ENCODE measurements around the gene BSPH1.
"Not testable (repeated sequence)": the region's sequence is repeated elsewhere in the genome, so short reads cannot be mapped to it uniquely, and the experiment has no call there.

Gene BSPH1

GRCh38 chr19:48006762-48007161 is 14.8 kb upstream of the BSPH1 start:
- no peaks in the 10 kb centered on the region for H3K36me3 ChIP-seq (ENCODE audit: control insufficient read depth in 2 of 2, insufficient read depth in 2 of 2, low read length in 2 of 2)
- no peak overlapping the region for H3K4me3 ChIP-seq (ENCODE audit: low read length in 2 of 2)

GRCh38 chr19:48004236-48004635 is 12.3 kb upstream of the BSPH1 start:
- Histone ChIP-seq H3K4me1 (ENCODE audit: control insufficient read depth in 2 of 2, insufficient read depth in 2 of 2, low read length in 2 of 2) (no peaks in the 10 kb centered on the region), H3K27ac (ENCODE audit: low read depth in 2 of 2, low read length in 2 of 2) (no peak overlapping the region), H3K9me3 (ENCODE audit: control insufficient read depth in 2 of 2, low read length in 2 of 2) (no peaks in the 10 kb centered on the region), H3K9ac (ENCODE audit: low read depth in 1 of 2, low read length in 2 of 2) (no peak overlapping the region), H3K27me3 (ENCODE audit: control insufficient read depth in 2 of 2, insufficient read depth in 2 of 2, low read length in 2 of 2) (no peaks in the 10 kb centered on the region), H3K4me3 (ENCODE audit: low read length in 2 of 2) (no peak overlapping the region), H3K36me3 (ENCODE audit: control insufficient read depth in 2 of 2, insufficient read depth in 2 of 2, low read length in 2 of 2) (no peaks in the 10 kb centered on the region)

More at GRCh38 chr19:48006762-48007161, 14.8 kb upstream of the BSPH1 start:
- Histone ChIP-seq H3K27ac (ENCODE audit: low read depth in 2 of 2, low read length in 2 of 2) (no peak overlapping the region), H3K9me3 (ENCODE audit: control insufficient read depth in 2 of 2, low read length in 2 of 2) (no peaks in the 10 kb centered on the region), H3K27me3 (ENCODE audit: control insufficient read depth in 2 of 2, insufficient read depth in 2 of 2, low read length in 2 of 2) (no peaks in the 10 kb centered on the region), H3K9ac (ENCODE audit: low read depth in 1 of 2, low read length in 2 of 2) (no peak overlapping the region), H3K4me1 (ENCODE audit: control insufficient read depth in 2 of 2, insufficient read depth in 2 of 2, low read length in 2 of 2) (no peaks in the 10 kb centered on the region)

- no peaks in the 10 kb centered on the region for H3K36me3 ChIP-seq (ENCODE audit: control insufficient read depth in 2 of 2, insufficient read depth in 2 of 2, low read length in 2 of 2)
- no peaks in the 10 kb centered on the region for H3K9me3 ChIP-seq (ENCODE audit: control insufficient read depth in 2 of 2, low read length in 2 of 2)
- H3K27me3 ChIP-seq (ENCODE audit: control insufficient read depth in 2 of 2, insufficient read depth in 2 of 2, low read length in 2 of 2), result no peaks in the 10 kb centered on the region
- no peak overlapping the region for H3K4me3 ChIP-seq (ENCODE audit: low read length in 2 of 2)
- no peaks in the 10 kb centered on the region for H3K4me1 ChIP-seq (ENCODE audit: control insufficient read depth in 2 of 2, insufficient read depth in 2 of 2, low read length in 2 of 2)
- H3K9ac ChIP-seq (ENCODE audit: low read depth in 1 of 2, low read length in 2 of 2), result no peak overlapping the region
- no peak overlapping the region for H3K27ac ChIP-seq (ENCODE audit: low read depth in 2 of 2, low read length in 2 of 2)
These were observed 8.9 kb upstream of the BSPH1 start for GRCh38 chr19:48000846-48001245.

GRCh38 chr19:47998800-47999199 is 6.8 kb upstream of the BSPH1 start:
- H3K36me3 ChIP-seq (ENCODE audit: control insufficient read depth in 2 of 2, insufficient read depth in 2 of 2, low read length in 2 of 2), result no peaks in the 10 kb centered on the region
- no peaks in the 10 kb centered on the region for H3K4me1 ChIP-seq (ENCODE audit: control insufficient read depth in 2 of 2, insufficient read depth in 2 of 2, low read length in 2 of 2)
- H3K27ac ChIP-seq (ENCODE audit: low read depth in 2 of 2, low read length in 2 of 2), result no peak overlapping the region
- H3K9me3 ChIP-seq (ENCODE audit: control insufficient read depth in 2 of 2, low read length in 2 of 2), result no peaks in the 10 kb centered on the region
- H3K4me3 ChIP-seq (ENCODE audit: low read length in 2 of 2), result no peak overlapping the region
- no peak overlapping the region for H3K9ac ChIP-seq (ENCODE audit: low read depth in 1 of 2, low read length in 2 of 2)
- H3K27me3 ChIP-seq (ENCODE audit: control insufficient read depth in 2 of 2, insufficient read depth in 2 of 2, low read length in 2 of 2), result no peaks in the 10 kb centered on the region

DNA sequence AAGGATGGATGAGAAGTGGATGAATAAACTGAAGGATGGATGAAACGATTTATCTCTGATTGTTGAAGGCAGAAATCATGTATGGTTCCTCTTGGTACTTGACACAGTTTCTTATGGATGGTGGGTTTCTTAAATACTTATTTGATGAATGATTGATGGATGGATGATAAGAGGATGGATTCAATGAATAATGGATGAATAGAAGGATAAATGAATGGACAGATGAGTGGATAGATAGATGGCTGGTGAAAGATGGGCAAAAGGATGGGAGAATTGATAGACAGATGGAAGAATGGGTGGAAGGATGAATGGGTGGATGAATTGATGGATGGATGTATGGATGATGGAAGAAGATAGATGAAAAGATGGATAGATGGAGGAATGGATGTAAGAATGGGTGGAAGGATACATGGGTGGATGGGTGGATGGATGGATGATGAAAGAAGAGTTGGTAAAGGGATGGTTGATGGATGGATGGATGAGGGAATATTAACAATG is 4.3 kb upstream of the BSPH1 start:
- Histone ChIP-seq H3K9ac (ENCODE audit: low read depth in 1 of 2, low read length in 2 of 2) (no peak overlapping the region), H3K36me3 (ENCODE audit: control insufficient read depth in 2 of 2, insufficient read depth in 2 of 2, low read length in 2 of 2) (no peaks in the 10 kb centered on the region), H3K4me3 (ENCODE audit: low read length in 2 of 2) (no peak overlapping the region), H3K27me3 (ENCODE audit: control insufficient read depth in 2 of 2, insufficient read depth in 2 of 2, low read length in 2 of 2) (no peaks in the 10 kb centered on the region), H3K4me1 (ENCODE audit: control insufficient read depth in 2 of 2, insufficient read depth in 2 of 2, low read length in 2 of 2) (no peaks in the 10 kb centered on the region), H3K9me3 (ENCODE audit: control insufficient read depth in 2 of 2, low read length in 2 of 2) (no peaks in the 10 kb centered on the region), H3K27ac (ENCODE audit: low read depth in 2 of 2, low read length in 2 of 2) (no peak overlapping the region)

DNA sequence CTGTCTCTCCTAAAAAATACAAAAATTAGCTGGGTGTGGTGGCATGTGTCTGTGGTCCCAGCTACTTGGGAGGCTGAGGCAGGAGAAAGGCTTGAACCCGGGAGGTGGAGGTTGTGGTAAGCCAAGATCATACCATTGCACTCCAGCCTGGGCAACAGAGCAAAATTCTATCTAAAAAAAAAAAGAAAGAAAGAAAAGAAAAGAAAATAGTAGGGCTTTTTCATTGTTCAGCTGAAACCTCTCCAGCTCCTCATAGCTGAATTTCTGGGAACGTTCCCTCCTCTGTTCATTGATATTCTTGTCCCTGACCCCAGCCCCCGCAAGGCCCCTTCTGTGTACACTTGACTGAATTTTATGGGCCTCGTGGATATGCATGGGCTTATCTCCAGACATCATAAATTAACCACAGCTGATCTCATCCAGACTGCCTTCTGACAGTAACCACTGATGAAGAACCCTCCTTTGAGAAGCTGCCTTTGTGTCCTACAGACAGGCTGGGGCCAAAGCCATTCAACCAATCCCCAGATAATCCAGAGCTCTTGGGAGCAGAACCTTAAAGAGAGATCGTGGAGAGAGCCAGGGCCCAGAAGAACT is 2.3 kb upstream of the BSPH1 start, which contains the start of gene ELSPBP1:
Gene ELSPBP1 (plus strand): TSS at position 424 of the 594 bp plus-strand sequence. CDS start 14,036 bp downstream, outside the sequence.
- Histone ChIP-seq H3K4me1 (ENCODE audit: control insufficient read depth in 2 of 2, insufficient read depth in 2 of 2, low read length in 2 of 2) (no peaks in the 10 kb centered on the region), H3K9me3 (ENCODE audit: control insufficient read depth in 2 of 2, low read length in 2 of 2) (no peaks in the 10 kb centered on the region), H3K27ac (ENCODE audit: low read depth in 2 of 2, low read length in 2 of 2) (no peak within 1 kb of the TSS), H3K9ac (ENCODE audit: low read depth in 1 of 2, low read length in 2 of 2) (no peak within 1 kb of the TSS), H3K4me3 (ENCODE audit: low read length in 2 of 2) (no peak within 1 kb of the TSS), H3K36me3 (ENCODE audit: control insufficient read depth in 2 of 2, insufficient read depth in 2 of 2, low read length in 2 of 2) (no peaks in the 10 kb centered on the region), H3K27me3 (ENCODE audit: control insufficient read depth in 2 of 2, insufficient read depth in 2 of 2, low read length in 2 of 2) (peaks cover 0 to 2% of the 10 kb centered on the region in 2 donors)

DNA sequence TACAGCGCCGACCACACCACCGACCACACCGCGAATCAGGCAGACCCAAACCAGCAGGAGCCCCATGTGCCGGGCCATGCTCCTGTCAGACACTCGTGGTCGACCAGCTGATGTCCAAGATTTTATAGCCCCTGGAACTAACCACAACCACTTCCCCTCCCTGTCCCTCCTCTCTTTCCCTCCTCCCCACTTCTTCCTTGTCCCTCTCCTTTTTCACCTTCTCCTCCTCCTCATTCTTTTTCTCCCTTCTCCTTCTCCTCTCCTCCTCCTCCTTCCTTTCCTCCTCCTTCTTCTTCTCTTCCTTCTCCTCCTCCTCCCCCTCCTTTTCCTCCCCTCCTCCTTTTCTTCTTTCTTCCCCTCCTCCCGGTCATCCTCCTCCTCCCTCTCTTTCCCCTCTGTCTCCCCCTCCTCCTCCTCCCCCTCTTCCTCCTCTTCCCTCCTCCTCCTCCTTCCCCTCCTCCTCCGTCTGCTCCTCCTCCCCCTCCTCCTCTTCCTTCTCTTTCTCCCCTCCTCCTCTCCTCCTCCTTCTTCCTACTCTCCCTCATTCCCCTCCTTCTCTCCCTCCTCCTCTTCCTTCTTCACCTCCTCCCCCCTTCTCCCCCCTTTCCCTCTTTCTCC is 670 bp downstream of the BSPH1 start:
- Histone ChIP-seq H3K9ac (ENCODE audit: low read depth in 1 of 2, low read length in 2 of 2) (no peak overlapping the region), H3K27ac (ENCODE audit: low read depth in 2 of 2, low read length in 2 of 2) (no peak overlapping the region), H3K27me3 (ENCODE audit: control insufficient read depth in 2 of 2, insufficient read depth in 2 of 2, low read length in 2 of 2) (peaks cover 0 to 2% of the 10 kb centered on the region in 2 donors), H3K9me3 (ENCODE audit: control insufficient read depth in 2 of 2, low read length in 2 of 2) (no peaks in the 10 kb centered on the region), H3K4me1 (ENCODE audit: control insufficient read depth in 2 of 2, insufficient read depth in 2 of 2, low read length in 2 of 2) (no peaks in the 10 kb centered on the region), H3K4me3 (ENCODE audit: low read length in 2 of 2) (no peak overlapping the region), H3K36me3 (ENCODE audit: control insufficient read depth in 2 of 2, insufficient read depth in 2 of 2, low read length in 2 of 2) (no peaks in the 10 kb centered on the region)

DNA sequence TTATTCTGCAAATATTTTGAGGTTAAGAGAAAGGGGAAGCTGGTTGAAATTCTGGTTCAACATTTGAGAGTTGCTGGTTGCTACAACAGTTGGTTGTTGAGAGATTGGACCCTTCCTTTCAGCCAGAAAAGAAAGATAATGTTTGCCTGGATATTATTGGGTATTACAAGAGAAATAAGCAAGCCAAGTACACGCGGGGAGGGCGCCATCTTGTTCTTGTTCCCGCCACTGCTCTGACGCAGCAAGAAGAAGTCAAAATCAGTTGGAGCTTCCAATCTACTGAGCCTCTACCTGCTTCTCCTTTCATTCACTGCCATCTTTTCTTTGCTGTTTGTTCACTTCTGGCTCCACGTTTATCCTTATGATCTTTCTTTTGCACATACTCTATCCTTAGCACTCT is 18.4 kb downstream of the BSPH1 start:
- H3K9ac ChIP-seq (ENCODE audit: low read depth in 1 of 2, low read length in 2 of 2), result no peak overlapping the region
- H3K27me3 ChIP-seq (ENCODE audit: control insufficient read depth in 2 of 2, insufficient read depth in 2 of 2, low read length in 2 of 2), result no peaks in the 10 kb centered on the region
- no peaks in the 10 kb centered on the region for H3K4me1 ChIP-seq (ENCODE audit: control insufficient read depth in 2 of 2, insufficient read depth in 2 of 2, low read length in 2 of 2)
- no peaks in the 10 kb centered on the region for H3K9me3 ChIP-seq (ENCODE audit: control insufficient read depth in 2 of 2, low read length in 2 of 2)
- no peak overlapping the region for H3K27ac ChIP-seq (ENCODE audit: low read depth in 2 of 2, low read length in 2 of 2)
- no peaks in the 10 kb centered on the region for H3K36me3 ChIP-seq (ENCODE audit: control insufficient read depth in 2 of 2, insufficient read depth in 2 of 2, low read length in 2 of 2)
- H3K4me3 ChIP-seq (ENCODE audit: low read length in 2 of 2), result no peak overlapping the region

- not testable (repeated sequence) for H3K9ac ChIP-seq (ENCODE audit: low read depth in 1 of 2, low read length in 2 of 2); H3K9me3 ChIP-seq (ENCODE audit: control insufficient read depth in 2 of 2, low read length in 2 of 2); H3K4me1 ChIP-seq (ENCODE audit: control insufficient read depth in 2 of 2, insufficient read depth in 2 of 2, low read length in 2 of 2); H3K27ac ChIP-seq (ENCODE audit: low read depth in 2 of 2, low read length in 2 of 2); H3K27me3 ChIP-seq (ENCODE audit: control insufficient read depth in 2 of 2, insufficient read depth in 2 of 2, low read length in 2 of 2); H3K4me3 ChIP-seq (ENCODE audit: low read length in 2 of 2); H3K36me3 ChIP-seq (ENCODE audit: control insufficient read depth in 2 of 2, insufficient read depth in 2 of 2, low read length in 2 of 2)
These were observed 36.0 kb downstream of the BSPH1 start for GRCh38 chr19:47955936-47956335.

DNA sequence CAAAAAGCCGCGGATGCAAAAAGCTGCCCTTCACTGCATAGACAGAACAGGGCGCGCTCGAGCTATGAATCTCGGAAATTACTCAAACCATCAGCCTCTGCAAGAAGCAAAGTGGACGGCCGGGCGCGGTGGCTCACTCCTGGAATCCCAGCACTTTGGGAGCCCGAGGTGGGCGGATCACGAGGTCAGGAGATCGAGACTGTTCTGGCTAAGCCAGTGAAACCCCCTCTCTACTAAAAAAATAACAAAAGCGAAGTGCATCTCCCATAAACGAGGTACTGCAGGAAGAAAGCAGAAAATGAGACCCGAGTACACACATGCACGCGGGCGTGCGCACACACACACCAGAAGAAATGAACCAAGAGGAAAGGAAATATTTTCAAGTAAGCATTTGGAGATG is 39.8 kb downstream of the BSPH1 start:
- not testable (repeated sequence) for H3K4me1 ChIP-seq (ENCODE audit: control insufficient read depth in 2 of 2, insufficient read depth in 2 of 2, low read length in 2 of 2); H3K9ac ChIP-seq (ENCODE audit: low read depth in 1 of 2, low read length in 2 of 2); H3K9me3 ChIP-seq (ENCODE audit: control insufficient read depth in 2 of 2, low read length in 2 of 2); H3K27ac ChIP-seq (ENCODE audit: low read depth in 2 of 2, low read length in 2 of 2); H3K36me3 ChIP-seq (ENCODE audit: control insufficient read depth in 2 of 2, insufficient read depth in 2 of 2, low read length in 2 of 2); H3K27me3 ChIP-seq (ENCODE audit: control insufficient read depth in 2 of 2, insufficient read depth in 2 of 2, low read length in 2 of 2); H3K4me3 ChIP-seq (ENCODE audit: low read length in 2 of 2)
